Measurements from ENCODE around the gene GSAP. TPM values are rescaled to one million over a fixed set of nuclear protein-coding genes. Genes with fewer than 3 reads are reported as not detected.

Gene GSAP
- total and polyA plus RNA-seq, 2 donors (not counting 3 experiments of a cell fraction or from before 2014, with no cell fraction given) = 2.3 to 5.8 TPM

DNA sequence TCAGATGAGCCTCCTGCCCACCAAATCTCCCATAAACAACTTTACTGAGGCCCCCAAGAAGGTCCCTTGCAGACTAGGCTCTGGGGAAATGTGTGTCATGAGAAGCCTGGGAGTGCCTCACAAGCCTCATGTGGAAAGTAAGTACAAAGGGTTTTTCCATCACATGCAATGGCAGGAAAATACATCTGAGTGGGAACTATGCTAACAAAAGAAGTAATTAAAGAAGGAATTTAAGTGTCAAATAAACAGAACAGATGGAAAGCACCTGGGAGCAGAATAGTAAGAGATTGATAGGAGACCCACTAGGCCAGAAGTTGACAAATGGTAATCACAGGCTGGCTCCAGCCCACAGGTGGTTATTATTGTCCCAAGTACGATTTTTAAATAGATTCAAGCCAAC, 20.5 kb downstream of the GSAP start:
- no TSS peak for BruUV-seq (replicated peaks)
- dilution Hi-C loops (cut with MboI; ENCODE audit: extremely low pct_ligation_motif_present, low sequenced_read_pairs) = no loop called here
- H3K27me3 ChIP-seq (ENCODE audit: control insufficient read depth in 2 of 2, insufficient read depth in 2 of 2, low read length in 2 of 2) = no peaks in the 10 kb centered on the region

More for the DNA sequence above, 20.5 kb downstream of the GSAP start:
- Histone ChIP-seq H3K27ac (ENCODE audit: insufficient read depth, low read depth, low read length) (no peak overlapping the region), H3K4me3 (replicated peaks in 1 of 3; ENCODE audit: insufficient read depth in 1 of 3, low read depth in 1 of 3, low read length in 3 of 3) (no peak overlapping the region), H3K4me2 (ENCODE audit: insufficient read depth, low read length) (no peak overlapping the region), H2AFZ (ENCODE audit: low read depth, low read length) (no peak overlapping the region), H4K20me1 (replicated peaks; ENCODE audit: control insufficient read depth, extremely low read depth, insufficient read depth, low read length) (no peaks in the 10 kb centered on the region), H3K9me1 (replicated peaks; ENCODE audit: control insufficient read depth, extremely low read depth, insufficient read depth, low read length) (no peaks in the 10 kb centered on the region), H3K79me2 (ENCODE audit: control insufficient read depth, insufficient read depth, low read length) (no peaks in the 10 kb centered on the region), H3K36me3 (ENCODE audit: control insufficient read depth in 2 of 2, extremely low read depth in 1 of 2, insufficient read depth in 2 of 2, low read length in 2 of 2) (no peaks in the 10 kb centered on the region), H3K4me1 (ENCODE audit: control insufficient read depth, extremely low read depth, insufficient read depth, low read length) (no peaks in the 10 kb centered on the region), H3K9me3 (replicated peaks; ENCODE audit: control insufficient read depth, insufficient read depth, low read length) (no peaks in the 10 kb centered on the region), H3K9ac (replicated peaks; ENCODE audit: extremely low read depth, insufficient read depth, low read length) (no peak overlapping the region)
- intact Hi-C loops (cut with micrococcal nuclease) = no loop called here
- DNase-seq (ENCODE audit: low read depth, low spot score) (no peak), FAIRE-seq (no peak)
- POLR2A ChIA-PET = no interaction called here
- CTCF ChIA-PET = no interaction called here
- TF ChIP-seq JUN (IDR thresholded peaks at IDR 0.05; ENCODE audit: borderline replicate concordance, insufficient read depth, insufficient read length, low read depth) (no peak), EZH2 (IDR thresholded peaks at IDR 0.05; ENCODE audit: borderline replicate concordance, low read depth, low read length, severe bottlenecking) (no peak), POLR2A (IDR thresholded peaks at IDR 0.05; ENCODE audit: low read depth, low read length) (no peak), GATA2 (IDR thresholded peaks at IDR 0.05; ENCODE audit: insufficient read depth, insufficient read length, low read depth, low read length) (no peak), FOS (IDR thresholded peaks at IDR 0.05; ENCODE audit: borderline replicate concordance, insufficient read depth, low read length) (no peak), MYC (IDR thresholded peaks at IDR 0.05; ENCODE audit: low read depth, low read length) (no peak), POLR2AphosphoS5 (IDR thresholded peaks at IDR 0.05; ENCODE audit: insufficient read depth, low read depth, low read length) (no peak)
- TF ChIP-seq, protein P1, sequence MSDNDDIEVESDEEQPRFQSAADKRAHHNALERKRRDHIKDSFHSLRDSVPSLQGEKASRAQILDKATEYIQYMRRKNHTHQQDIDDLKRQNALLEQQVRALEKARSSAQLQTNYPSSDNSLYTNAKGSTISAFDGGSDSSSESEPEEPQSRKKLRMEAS (IDR thresholded peaks at IDR 0.05; ENCODE audit: insufficient read depth, insufficient read length) = no peak
- TF ChIP-seq, protein P2, sequence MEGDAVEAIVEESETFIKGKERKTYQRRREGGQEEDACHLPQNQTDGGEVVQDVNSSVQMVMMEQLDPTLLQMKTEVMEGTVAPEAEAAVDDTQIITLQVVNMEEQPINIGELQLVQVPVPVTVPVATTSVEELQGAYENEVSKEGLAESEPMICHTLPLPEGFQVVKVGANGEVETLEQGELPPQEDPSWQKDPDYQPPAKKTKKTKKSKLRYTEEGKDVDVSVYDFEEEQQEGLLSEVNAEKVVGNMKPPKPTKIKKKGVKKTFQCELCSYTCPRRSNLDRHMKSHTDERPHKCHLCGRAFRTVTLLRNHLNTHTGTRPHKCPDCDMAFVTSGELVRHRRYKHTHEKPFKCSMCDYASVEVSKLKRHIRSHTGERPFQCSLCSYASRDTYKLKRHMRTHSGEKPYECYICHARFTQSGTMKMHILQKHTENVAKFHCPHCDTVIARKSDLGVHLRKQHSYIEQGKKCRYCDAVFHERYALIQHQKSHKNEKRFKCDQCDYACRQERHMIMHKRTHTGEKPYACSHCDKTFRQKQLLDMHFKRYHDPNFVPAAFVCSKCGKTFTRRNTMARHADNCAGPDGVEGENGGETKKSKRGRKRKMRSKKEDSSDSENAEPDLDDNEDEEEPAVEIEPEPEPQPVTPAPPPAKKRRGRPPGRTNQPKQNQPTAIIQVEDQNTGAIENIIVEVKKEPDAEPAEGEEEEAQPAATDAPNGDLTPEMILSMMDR (IDR thresholded peaks at IDR 0.05; ENCODE audit: extremely low read depth in 1 of 2, insufficient read depth in 1 of 2, low read depth in 1 of 2, low read length in 2 of 2) = no peak

Measured in endothelial cell of umbilical vein (primary cell).